Sigmoid colon (tissue), 4 donors: ENCODE measurements around the gene RPLP2.

ENCODE experiments used
- CTCF ChIP-seq, 4 experiments: fragments of 450-650 bp in 3 of 4; fragments of 200-600 bp in 1 of 4; IDR thresholded peaks; one replicate each; pipeline ENCODE4 v1.5.1; 2016 to 2019; ENCODE audit warnings: antibody characterized with exemption in 4 of 4, mild to moderate bottlenecking in 3 of 4, moderate library complexity in 2 of 4
- EP300 ChIP-seq, 4 donors: sonication (generic); formaldehyde crosslinking; IDR thresholded peaks; one replicate each; pipeline ENCODE4 v1.6.1; 2017; ENCODE audit warnings: antibody characterized with exemption in 4 of 4
- POLR2A ChIP-seq, 2 donors: fragments of 450-650 bp; IDR thresholded peaks; one replicate each; pipeline ENCODE4 v1.6.1; 2016; ENCODE audit warnings: antibody characterized with exemption in 2 of 2, mild to moderate bottlenecking in 2 of 2, moderate library complexity in 2 of 2

GRCh38 chr11:841981-842369, 32.2 kb downstream of the RPLP2 start:
- TF ChIP-seq POLR2A (IDR thresholded peaks at IDR 0.05) (no peak), CTCF (IDR thresholded peaks at IDR 0.05) (no peak), EP300 (IDR thresholded peaks at IDR 0.05) (no peak)
